Measurements from ENCODE around the gene GNB1L.
"Not testable (repeated sequence)": the region's sequence is repeated elsewhere in the genome, so short reads cannot be mapped to it uniquely, and the experiment has no call there.

The GNB1L gene

GRCh38 chr22:19784384-19785175 is 70.1 kb downstream of the GNB1L start:
- DNase-seq (ENCODE audit: low read depth in 3 of 3, low spot score in 1 of 3): no peak

- no peak for DNase-seq (ENCODE audit: low read depth in 3 of 3, low spot score in 1 of 3)
These were observed 70.9 kb downstream of the GNB1L start for GRCh38 chr22:19783586-19784383.

DNA sequence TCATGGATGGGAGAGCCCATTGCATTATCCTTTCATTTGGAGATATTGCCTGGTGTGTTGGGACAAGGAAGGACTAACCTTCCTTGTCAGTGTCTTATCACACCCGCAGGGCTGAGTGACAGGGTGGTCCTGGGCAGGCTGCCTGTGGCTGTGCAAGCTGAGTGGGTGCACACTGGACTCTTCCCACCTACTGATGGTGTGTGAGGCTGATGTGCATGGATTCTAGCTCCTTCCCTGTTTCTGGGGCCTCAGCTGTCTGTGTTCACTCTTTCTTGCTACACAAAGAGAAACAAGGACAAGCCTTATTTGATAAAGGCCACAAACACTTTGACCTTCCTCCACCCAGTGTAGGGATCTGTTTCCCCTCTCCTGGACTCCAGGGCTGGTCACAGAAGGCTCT is 72.1 kb downstream of the GNB1L start:
- no peak for DNase-seq (ENCODE audit: low read depth in 3 of 3, low spot score in 1 of 3)

- DNase-seq (ENCODE audit: low read depth in 3 of 3, low spot score in 1 of 3): no peak
These were observed 74.9 kb downstream of the GNB1L start for GRCh38 chr22:19779685-19780268.

DNA sequence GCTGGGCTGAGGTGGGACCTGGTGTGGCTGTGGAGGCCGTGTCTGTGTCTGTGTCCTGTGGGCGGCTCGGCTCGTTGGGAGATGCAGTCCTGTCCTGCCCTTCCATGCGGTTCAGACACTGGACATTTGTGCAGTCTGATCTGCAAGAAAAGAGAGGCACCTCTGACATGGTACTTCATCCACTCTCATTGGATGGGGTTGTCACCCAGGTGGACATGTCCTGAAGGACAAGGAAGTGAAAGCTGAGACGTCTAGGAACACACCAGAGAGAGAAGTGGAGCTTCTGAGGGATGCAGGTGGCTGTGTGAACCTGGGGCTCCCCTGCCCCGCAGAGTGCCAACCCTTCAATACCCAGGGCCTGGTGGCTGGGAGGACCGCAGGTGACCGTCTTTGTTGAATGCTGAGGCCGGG is 75.7 kb downstream of the GNB1L start:
- no peak for DNase-seq (ENCODE audit: low read depth in 3 of 3, low spot score in 1 of 3)

DNA sequence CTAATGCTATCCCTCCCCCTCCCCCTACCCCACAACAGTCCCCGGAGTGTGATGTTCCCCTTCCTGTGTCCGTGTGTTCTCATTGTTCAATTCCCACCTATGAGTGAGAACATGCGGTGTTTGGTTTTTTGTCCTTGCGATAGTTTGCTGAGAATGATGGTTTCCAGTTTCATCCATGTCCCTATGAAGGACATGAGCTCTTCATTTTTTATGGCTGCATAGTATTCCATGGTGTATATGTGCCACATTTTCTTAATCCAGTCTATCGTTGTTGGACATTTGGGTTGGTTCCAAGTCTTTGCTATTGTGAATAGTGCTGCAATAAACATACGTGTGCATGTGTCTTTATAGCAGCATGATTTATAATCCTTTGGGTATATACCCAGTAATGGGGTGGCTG is 77.5 kb downstream of the GNB1L start:
- not testable (repeated sequence) for DNase-seq (ENCODE audit: low read depth in 3 of 3, low spot score in 1 of 3)

DNA sequence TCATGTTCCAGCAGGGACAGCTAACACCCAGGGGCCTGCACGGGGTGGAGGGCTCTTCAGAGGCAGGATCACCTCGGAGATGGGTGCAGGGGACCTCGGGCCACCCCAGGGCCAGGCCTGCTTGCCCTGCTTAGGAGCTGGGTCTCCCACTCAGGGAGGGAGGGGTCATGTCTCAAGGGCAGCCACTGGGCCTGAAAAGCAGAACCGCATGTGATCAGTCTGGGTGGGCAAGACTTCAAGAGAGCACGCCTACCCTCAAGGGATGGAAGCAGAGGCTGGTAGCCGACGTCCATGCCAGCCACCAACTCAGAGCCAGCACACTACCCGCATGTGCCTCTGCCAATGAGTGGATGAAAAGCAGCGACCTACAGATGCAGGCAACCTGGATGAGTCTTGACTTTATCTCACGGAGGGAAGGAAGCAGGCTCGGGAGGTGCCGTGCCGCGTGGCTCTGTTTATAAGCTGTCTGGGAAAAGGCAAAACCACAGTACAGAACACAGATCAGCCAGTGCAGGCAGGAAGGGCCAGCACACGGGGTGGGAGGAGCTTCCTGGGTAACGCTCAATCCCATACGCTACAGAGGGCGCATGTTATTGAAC is 78.1 kb downstream of the GNB1L start:
- DNase-seq (ENCODE audit: low read depth in 3 of 3, low spot score in 1 of 3): no peak

- no peak for DNase-seq (ENCODE audit: low read depth in 3 of 3, low spot score in 1 of 3)
These were observed 79.0 kb downstream of the GNB1L start for GRCh38 chr22:19775496-19776325.

- no peak for DNase-seq (ENCODE audit: low read depth in 3 of 3, low spot score in 1 of 3)
These were observed 80.0 kb downstream of the GNB1L start for GRCh38 chr22:19774628-19775027.

DNA sequence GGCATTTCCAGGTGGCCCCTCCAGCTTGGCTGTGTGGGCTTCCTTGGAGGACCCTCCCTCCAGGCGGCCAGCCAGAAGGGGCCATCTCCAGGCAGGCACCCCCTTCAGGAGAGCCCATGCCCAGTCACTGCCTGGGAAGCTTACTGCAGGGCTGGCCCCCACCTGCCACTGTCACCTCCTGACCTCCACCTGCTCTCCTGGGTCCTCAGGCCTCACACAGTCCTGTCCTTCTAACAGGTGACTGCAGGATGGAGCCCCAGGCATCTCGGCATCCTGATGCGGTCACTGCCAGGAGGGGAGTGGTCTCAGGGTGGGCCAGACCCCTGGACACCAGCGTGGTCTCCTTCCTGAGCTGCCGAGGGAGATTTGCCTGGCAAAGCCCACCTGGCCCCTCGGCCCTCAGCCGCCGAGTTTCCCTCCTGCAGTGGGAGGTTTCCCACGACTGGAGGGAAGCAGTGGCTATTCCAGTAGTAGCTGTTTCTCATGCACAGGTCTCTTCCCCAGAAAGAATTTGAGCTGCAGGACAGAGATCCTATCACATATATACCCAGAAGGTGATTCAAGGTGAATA is 81.1 kb downstream of the GNB1L start:
- DNase-seq (ENCODE audit: low read depth in 3 of 3, low spot score in 1 of 3): no peak

DNA sequence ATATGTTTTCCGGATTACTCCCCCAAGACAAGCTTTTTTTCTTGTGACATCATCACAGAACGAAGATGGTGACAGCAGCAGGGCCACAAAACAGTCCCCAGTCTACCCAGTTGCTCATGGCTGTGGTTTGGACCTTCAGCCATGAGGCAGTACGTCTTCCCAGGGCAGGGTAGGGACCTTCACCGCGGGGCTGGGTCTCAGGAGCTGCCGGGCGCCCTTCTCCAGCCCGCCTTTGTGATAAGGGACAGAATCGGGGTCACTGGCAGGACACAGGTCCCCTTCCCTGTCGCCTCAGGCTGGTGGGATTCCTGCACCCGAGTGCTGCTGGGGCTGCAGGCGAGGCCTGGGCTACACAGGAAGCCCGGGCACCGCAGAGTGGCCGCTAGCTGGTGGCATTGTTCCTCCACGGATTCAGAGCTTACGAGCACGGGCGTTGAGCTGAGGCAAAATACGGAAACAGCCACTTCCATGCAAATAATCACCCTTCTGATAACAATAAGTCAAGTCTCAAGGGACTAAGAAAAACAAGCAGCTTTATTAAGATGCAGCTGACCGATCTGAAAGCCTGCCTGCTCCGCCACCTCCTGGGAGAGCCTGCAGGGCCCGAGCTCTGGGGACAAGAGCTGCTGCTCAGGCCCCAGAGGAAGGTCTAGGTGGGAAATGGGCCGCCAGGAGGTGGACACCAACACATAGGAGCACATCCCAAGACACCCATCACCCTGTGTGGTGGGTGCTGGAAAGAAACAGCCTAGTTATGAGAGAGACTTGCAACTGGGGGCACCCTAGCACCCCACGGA is 81.8 kb downstream of the GNB1L start:
- no peak for DNase-seq (ENCODE audit: low read depth in 3 of 3, low spot score in 1 of 3)

DNA sequence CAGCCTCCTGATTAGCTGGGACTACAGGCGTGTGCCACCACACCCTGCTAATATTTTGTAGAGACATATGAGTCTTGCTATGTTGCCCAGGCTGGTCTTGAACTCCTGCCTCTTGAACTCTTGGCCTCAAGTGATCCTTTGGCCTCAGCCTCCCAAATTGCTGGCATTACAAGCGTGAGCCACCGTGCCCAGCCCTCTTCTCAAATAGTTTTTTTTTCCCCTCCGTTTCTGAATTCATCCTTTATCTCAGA is 82.3 kb downstream of the GNB1L start:
- no peak for DNase-seq (ENCODE audit: low read depth in 3 of 3, low spot score in 1 of 3)

DNA sequence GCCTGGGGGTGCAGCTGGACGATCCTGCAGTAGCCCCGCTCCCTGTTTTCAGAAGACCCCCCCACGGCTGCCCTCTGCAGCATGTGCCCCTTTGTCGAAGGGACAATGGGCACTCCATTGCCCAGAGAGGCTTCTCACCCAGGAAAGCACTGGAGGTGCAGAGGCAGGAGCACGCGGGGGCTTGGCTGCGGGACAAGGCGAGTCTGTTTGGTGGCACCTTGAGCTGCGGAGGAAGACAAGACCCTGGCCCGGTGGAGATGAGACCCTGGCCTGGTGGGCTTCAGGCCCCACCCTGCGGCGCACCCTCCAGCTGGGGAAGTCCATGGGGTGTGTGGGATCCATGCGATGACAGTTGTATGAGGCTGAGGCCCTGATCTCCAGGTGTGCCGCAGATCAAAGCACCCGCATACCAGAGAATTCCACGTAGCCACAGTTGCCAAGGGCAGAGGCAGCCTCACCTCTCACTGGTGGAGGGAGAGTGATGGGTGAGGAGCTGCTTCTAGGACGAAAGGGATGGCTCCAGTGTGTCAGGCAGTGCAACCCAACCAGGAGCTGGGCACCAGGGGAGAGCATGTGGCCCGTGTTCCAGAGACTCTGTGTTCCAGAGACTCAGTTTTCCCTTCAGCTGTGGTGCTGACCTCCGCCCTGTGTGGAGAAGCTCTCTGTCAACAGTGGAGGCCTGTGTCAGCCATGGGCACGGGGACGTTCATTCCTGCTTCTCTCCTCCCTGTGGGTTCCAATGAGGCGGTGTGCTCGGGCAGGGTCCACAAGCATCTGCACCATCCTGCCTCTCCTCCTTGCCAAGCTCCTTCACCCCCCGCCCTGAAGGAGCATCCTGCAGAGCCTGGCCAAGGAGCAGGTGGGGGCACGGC is 84.1 kb downstream of the GNB1L start:
- no peak for DNase-seq (ENCODE audit: low read depth in 3 of 3, low spot score in 1 of 3)

DNA sequence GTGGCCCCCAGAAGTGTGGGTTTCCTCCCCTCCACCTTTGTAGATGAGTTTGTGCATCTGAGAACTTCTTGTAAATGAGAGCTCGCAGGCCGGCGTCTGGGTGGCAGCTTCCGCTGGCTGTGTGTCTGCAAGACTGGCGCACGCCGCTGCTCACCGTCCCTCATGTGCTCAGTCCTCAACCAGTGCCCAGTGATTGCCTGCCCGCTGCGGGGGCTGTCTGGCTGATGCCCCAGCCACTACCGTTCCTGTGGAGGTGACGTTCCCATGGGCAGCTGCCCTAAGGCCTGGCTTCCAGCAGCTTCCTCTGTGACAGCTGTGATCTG is 85.3 kb downstream of the GNB1L start:
- no peak for DNase-seq (ENCODE audit: low read depth in 3 of 3, low spot score in 1 of 3)

DNA sequence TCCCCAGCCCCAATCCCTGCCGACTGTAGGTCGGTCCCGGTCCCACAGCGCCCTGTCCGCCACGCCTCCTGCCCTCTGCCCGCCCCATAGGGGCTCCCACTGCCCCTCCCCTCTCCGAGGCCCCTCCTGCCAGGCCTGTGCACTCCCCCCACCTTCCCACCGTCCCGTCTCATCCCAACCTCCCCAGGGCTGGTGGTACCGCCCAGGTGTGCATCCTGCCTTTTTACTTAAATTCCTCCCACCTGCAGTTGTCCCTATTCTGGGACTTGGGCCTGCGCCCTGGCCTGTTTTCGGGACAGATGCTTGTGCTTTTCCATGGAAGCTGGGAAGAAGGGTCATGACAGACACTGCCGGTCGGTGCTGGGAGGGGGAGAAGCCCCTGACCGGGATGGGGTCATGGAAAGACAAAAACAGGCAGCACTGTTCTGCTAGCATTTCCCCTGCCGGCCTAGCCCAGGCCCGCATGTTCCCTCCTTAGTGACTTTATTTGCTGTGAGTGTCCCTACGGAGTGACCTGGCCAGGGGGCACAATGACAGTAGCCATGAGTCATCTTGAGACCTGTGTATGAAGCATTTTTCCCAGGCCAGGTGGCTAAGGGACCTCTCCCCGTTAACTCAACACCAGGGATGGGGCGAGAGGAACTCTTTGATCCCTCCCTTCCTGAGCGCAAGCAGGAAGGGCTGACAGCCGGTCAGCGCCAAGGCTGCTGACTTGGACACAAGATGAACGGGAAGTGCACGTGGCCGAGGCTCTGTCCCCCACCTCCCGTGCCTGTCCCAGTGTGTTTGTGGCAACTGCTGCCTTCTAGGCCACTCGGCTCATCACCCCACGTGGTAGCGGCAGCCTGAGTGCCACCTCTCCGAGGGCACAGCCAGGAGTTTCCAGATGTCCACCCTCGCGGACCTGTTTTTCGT is 87.0 kb downstream of the GNB1L start:
- DNase-seq (ENCODE audit: low read depth in 3 of 3, low spot score in 1 of 3): no peak

- peak in 1 of 3 donors; percentile 31 for DNase-seq (ENCODE audit: low read depth in 3 of 3, low spot score in 1 of 3)
These were observed 87.9 kb downstream of the GNB1L start for GRCh38 chr22:19766511-19767426.

DNA sequence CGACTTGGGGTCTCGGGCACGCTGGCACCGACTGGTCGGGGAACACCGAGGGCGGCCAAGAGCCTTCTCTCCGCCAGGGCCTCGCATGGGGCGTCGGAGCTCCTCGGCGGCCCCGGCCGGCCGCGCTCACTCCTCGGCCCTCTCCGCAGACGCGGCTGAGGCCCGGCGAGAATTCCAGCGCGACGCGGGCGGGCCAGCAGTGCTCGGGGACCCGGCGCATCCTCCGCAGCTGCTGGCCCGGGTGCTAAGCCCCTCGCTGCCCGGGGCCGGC is 88.5 kb downstream of the GNB1L start:
- DNase-seq (ENCODE audit: low read depth in 3 of 3, low spot score in 1 of 3): no peak

Measured in stimulated activated CD4-positive, alpha-beta T cell treated with anti-CD3 and anti-CD28 coated beads, TNF-alpha, amount 100 ng/mL, for 1 hour (primary cell).